HepG2 (cell line): ENCODE data around the gene CCDC57. TPM values are rescaled to one million over a fixed set of nuclear protein-coding genes. Genes with fewer than 3 reads are reported as not detected.

Experiments
- ATAD3A ChIP-seq: sonication (generic); formaldehyde crosslinking; IDR thresholded peaks from 2 replicates; pipeline ENCODE4 v1.4.0; 2020; ENCODE audit warnings: missing genetic modification reagents
- CREB1 ChIP-seq, 2 experiments: fragments of 450-650 bp in 1 of 2; IDR thresholded peaks; 2 replicates each; pipeline ENCODE4 v1.6.1; 2016 to 2017; ENCODE audit warnings: control low read depth in 1 of 2, mild to moderate bottlenecking in 1 of 2, missing compliant biosample characterization in 1 of 2, missing genetic modification characterization in 1 of 2
- HOXA9 ChIP-seq: sonication (generic); formaldehyde crosslinking; IDR thresholded peaks from 2 replicates; pipeline ENCODE4 v1.8.1; 2022; ENCODE audit warnings: missing genetic modification reagents, mild to moderate bottlenecking, moderate library complexity, borderline replicate concordance
- KLF15 ChIP-seq: sonication (generic); formaldehyde crosslinking; IDR thresholded peaks from 2 replicates; pipeline ENCODE4 v1.8.1; 2023; ENCODE audit warnings: borderline replicate concordance, mild to moderate bottlenecking, inconsistent platforms, missing genetic modification reagents, mixed read lengths
- MED13 ChIP-seq: sonication (generic); formaldehyde crosslinking; IDR thresholded peaks from 2 replicates; pipeline ENCODE4 v1.5.0; 2020; ENCODE audit warnings: missing genetic modification reagents
- MIXL1 ChIP-seq: IDR thresholded peaks from 2 replicates; pipeline ENCODE4 v1.6.1; 2016
- MLLT10 ChIP-seq: sonication (generic); formaldehyde crosslinking; IDR thresholded peaks from 2 replicates; pipeline ENCODE4 v1.4.0; 2020; ENCODE audit warnings: missing genetic modification reagents
- PRPF4 ChIP-seq: fragments of 200-400 bp; formaldehyde crosslinking; IDR thresholded peaks from 2 replicates; pipeline ENCODE4 v1.6.1; 2016; ENCODE audit warnings: low read length, low read depth; ENCODE audit not compliant: poor library complexity, severe bottlenecking
- THAP11 ChIP-seq: IDR thresholded peaks from 2 replicates; pipeline ENCODE4 v1.6.1; 2016; ENCODE audit warnings: missing biosample characterization, missing genetic modification reagents
- ZNF354B ChIP-seq: sonication (generic); formaldehyde crosslinking; IDR thresholded peaks from 2 replicates; pipeline ENCODE4 v1.8.0; 2022; ENCODE audit warnings: mild to moderate bottlenecking, missing genetic modification reagents
- ZNF496 ChIP-seq: sonication (generic); formaldehyde crosslinking; IDR thresholded peaks from 2 replicates; pipeline ENCODE4 v1.8.1; 2023; ENCODE audit warnings: mild to moderate bottlenecking, moderate library complexity, missing genetic modification reagents; ENCODE audit not compliant: insufficient replicate concordance
- ZSCAN31 ChIP-seq: sonication (generic); formaldehyde crosslinking; IDR thresholded peaks from 2 replicates; pipeline ENCODE4 v1.5.0; 2020; ENCODE audit warnings: low read depth, mild to moderate bottlenecking, missing genetic modification reagents
- polyA plus RNA-seq, 8 experiments: library from polyadenylated mRNA; depleted of rRNA in 3 of 8; stranded (reverse) in 7 of 8; unstranded in 1 of 8; fragments of >200 nt; fragmentation: Illumina TruSeq in 4 of 8; extraction: Trizol in 4 of 8; gene quantifications; 2 replicates each; pipeline versions ENCODE4 v1.2.1 to v1.2.3, GENCODE V29; 2011 to 2016; ENCODE audit warnings: low read depth in 4 of 8, missing spikeins in 1 of 8, mixed read lengths in 1 of 8; ENCODE audit not compliant: insufficient read depth in 1 of 8
- total RNA-seq, 5 experiments: library from RNA; depleted of rRNA; stranded (reverse); fragments of >200 nt; fragmentation: Illumina TruSeq; extraction: Trizol; gene quantifications; 2 replicates each; pipeline ENCODE4 v1.2.3, GENCODE V29; 2016; ENCODE audit warnings: low read depth in 1 of 5
- TF ChIP-seq, protein P1 (sequence below): sonication (generic); formaldehyde crosslinking; IDR thresholded peaks from 2 replicates; pipeline ENCODE4 v1.4.0; 2020; ENCODE audit warnings: mild to moderate bottlenecking, low read depth, missing genetic modification reagents
- TF ChIP-seq, protein P2 (sequence below): sonication (generic); formaldehyde crosslinking; IDR thresholded peaks from 2 replicates; pipeline ENCODE4 v1.4.0; 2020; ENCODE audit warnings: low read depth, missing genetic modification reagents
- TF ChIP-seq, protein P3 (sequence below): sonication (generic); formaldehyde crosslinking; IDR thresholded peaks from 2 replicates; pipeline ENCODE4 v1.8.1; 2022; ENCODE audit warnings: low read depth, mild to moderate bottlenecking, missing genetic modification reagents
- TF ChIP-seq, protein P4 (sequence below): IDR thresholded peaks from 2 replicates; pipeline ENCODE4 v1.6.1; 2016; ENCODE audit warnings: low read depth, missing genetic modification reagents, missing compliant biosample characterization

Gene CCDC57
- total and polyA plus RNA-seq, 2 of the 13 experiments (the other 11 are each of a cell fraction or from before 2014, with no cell fraction given): 59.3 to 59.9 TPM

DNA sequence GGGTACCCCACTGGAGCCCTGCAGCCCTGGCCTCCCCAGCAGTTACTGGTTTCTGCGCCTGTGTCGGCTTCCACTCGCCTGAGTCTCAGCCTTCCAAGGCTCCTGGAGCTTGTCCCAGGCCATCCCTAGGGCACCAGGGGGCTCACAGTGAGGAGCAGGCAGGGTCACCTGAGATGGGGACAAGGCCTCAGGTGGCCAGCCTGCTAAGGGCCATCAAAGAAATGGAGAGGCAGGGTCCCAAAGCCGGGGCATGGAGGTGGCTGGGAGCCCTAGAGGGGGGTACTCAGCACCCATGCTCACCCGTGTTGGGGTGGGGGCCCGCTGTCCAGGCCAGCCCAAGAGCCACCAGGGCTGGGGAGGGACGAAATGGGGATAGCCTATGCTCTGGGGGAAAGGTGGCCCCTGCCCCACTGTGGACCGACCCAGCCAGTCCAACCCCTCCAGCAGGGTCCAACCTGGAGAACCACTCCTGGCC is 115.9 kb downstream of the CCDC57 start (continued):
- no peak for TF ChIP-seq ZNF496 (CRISPR knock-in tag)
- TF ChIP-seq, protein P1, sequence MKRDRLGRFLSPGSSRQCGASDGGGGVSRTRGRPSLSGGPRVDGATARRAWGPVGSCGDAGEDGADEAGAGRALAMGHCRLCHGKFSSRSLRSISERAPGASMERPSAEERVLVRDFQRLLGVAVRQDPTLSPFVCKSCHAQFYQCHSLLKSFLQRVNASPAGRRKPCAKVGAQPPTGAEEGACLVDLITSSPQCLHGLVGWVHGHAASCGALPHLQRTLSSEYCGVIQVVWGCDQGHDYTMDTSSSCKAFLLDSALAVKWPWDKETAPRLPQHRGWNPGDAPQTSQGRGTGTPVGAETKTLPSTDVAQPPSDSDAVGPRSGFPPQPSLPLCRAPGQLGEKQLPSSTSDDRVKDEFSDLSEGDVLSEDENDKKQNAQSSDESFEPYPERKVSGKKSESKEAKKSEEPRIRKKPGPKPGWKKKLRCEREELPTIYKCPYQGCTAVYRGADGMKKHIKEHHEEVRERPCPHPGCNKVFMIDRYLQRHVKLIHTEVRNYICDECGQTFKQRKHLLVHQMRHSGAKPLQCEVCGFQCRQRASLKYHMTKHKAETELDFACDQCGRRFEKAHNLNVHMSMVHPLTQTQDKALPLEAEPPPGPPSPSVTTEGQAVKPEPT (CRISPR knock-in tag): no peak
- peak; percentile 45 for TF ChIP-seq HOXA9
- no peak for TF ChIP-seq THAP11 (CRISPR knock-in tag)
- TF ChIP-seq, protein P2, sequence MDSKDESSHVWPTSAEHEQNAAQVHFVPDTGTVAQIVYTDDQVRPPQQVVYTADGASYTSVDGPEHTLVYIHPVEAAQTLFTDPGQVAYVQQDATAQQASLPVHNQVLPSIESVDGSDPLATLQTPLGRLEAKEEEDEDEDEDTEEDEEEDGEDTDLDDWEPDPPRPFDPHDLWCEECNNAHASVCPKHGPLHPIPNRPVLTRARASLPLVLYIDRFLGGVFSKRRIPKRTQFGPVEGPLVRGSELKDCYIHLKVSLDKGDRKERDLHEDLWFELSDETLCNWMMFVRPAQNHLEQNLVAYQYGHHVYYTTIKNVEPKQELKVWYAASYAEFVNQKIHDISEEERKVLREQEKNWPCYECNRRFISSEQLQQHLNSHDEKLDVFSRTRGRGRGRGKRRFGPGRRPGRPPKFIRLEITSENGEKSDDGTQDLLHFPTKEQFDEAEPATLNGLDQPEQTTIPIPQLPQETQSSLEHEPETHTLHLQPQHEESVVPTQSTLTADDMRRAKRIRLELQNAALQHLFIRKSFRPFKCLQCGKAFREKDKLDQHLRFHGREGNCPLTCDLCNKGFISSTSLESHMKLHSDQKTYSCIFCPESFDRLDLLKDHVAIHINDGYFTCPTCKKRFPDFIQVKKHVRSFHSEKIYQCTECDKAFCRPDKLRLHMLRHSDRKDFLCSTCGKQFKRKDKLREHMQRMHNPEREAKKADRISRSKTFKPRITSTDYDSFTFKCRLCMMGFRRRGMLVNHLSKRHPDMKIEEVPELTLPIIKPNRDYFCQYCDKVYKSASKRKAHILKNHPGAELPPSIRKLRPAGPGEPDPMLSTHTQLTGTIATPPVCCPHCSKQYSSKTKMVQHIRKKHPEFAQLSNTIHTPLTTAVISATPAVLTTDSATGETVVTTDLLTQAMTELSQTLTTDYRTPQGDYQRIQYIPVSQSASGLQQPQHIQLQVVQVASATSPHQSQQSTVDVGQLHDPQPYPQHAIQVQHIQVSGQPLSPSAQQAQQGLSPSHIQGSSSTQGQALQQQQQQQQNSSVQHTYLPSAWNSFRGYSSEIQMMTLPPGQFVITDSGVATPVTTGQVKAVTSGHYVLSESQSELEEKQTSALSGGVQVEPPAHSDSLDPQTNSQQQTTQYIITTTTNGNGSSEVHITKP (CRISPR knock-in tag): no peak
- TF ChIP-seq ATAD3A (CRISPR knock-in tag): no peak
- no peak for TF ChIP-seq MIXL1 (CRISPR knock-in tag)
- TF ChIP-seq, protein P3, sequence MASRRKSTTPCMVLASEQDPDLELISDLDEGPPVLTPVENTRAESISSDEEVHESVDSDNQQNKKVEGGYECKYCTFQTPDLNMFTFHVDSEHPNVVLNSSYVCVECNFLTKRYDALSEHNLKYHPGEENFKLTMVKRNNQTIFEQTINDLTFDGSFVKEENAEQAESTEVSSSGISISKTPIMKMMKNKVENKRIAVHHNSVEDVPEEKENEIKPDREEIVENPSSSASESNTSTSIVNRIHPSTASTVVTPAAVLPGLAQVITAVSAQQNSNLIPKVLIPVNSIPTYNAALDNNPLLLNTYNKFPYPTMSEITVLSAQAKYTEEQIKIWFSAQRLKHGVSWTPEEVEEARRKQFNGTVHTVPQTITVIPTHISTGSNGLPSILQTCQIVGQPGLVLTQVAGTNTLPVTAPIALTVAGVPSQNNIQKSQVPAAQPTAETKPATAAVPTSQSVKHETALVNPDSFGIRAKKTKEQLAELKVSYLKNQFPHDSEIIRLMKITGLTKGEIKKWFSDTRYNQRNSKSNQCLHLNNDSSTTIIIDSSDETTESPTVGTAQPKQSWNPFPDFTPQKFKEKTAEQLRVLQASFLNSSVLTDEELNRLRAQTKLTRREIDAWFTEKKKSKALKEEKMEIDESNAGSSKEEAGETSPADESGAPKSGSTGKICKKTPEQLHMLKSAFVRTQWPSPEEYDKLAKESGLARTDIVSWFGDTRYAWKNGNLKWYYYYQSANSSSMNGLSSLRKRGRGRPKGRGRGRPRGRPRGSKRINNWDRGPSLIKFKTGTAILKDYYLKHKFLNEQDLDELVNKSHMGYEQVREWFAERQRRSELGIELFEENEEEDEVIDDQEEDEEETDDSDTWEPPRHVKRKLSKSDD: no peak; the same call in 1 of the 2 replicates
- TF ChIP-seq PRPF4: no peak
- no peak for TF ChIP-seq CREB1 (IDR thresholded peaks at IDR 0.05)
- TF ChIP-seq CREB1 (CRISPR knock-in tag; IDR thresholded peaks at IDR 0.05): no peak
- TF ChIP-seq ZSCAN31 (CRISPR knock-in tag): no peak
- TF ChIP-seq ZNF354B: no peak
- TF ChIP-seq MED13 (CRISPR knock-in tag): no peak
- TF ChIP-seq KLF15 (CRISPR knock-in tag): no peak
- peak; percentile 73; the same call in 1 of the 2 replicates for TF ChIP-seq MLLT10
- TF ChIP-seq, protein P4, sequence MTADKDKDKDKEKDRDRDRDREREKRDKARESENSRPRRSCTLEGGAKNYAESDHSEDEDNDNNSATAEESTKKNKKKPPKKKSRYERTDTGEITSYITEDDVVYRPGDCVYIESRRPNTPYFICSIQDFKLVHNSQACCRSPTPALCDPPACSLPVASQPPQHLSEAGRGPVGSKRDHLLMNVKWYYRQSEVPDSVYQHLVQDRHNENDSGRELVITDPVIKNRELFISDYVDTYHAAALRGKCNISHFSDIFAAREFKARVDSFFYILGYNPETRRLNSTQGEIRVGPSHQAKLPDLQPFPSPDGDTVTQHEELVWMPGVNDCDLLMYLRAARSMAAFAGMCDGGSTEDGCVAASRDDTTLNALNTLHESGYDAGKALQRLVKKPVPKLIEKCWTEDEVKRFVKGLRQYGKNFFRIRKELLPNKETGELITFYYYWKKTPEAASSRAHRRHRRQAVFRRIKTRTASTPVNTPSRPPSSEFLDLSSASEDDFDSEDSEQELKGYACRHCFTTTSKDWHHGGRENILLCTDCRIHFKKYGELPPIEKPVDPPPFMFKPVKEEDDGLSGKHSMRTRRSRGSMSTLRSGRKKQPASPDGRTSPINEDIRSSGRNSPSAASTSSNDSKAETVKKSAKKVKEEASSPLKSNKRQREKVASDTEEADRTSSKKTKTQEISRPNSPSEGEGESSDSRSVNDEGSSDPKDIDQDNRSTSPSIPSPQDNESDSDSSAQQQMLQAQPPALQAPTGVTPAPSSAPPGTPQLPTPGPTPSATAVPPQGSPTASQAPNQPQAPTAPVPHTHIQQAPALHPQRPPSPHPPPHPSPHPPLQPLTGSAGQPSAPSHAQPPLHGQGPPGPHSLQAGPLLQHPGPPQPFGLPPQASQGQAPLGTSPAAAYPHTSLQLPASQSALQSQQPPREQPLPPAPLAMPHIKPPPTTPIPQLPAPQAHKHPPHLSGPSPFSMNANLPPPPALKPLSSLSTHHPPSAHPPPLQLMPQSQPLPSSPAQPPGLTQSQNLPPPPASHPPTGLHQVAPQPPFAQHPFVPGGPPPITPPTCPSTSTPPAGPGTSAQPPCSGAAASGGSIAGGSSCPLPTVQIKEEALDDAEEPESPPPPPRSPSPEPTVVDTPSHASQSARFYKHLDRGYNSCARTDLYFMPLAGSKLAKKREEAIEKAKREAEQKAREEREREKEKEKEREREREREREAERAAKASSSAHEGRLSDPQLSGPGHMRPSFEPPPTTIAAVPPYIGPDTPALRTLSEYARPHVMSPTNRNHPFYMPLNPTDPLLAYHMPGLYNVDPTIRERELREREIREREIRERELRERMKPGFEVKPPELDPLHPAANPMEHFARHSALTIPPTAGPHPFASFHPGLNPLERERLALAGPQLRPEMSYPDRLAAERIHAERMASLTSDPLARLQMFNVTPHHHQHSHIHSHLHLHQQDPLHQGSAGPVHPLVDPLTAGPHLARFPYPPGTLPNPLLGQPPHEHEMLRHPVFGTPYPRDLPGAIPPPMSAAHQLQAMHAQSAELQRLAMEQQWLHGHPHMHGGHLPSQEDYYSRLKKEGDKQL (CRISPR knock-in tag): no peak
